NB4 (cell line): Measurements from ENCODE around the gene MCRS1.
"Not testable (repeated sequence)": the region's sequence is repeated elsewhere in the genome, so short reads cannot be mapped to it uniquely, and the experiment has no call there.

Experiments used
- DNase-seq: peaks from one replicate; pipeline ENCODE4 v3.0.0; 2010; ENCODE audit warnings: low read depth
- H3K4me3 ChIP-seq: one replicate; pipeline ENCODE4 v1.5.1; 2011; ENCODE audit warnings: mild to moderate bottlenecking, low read depth, low read length, moderate library complexity
- MYC ChIP-seq: IDR thresholded peaks from 2 replicates; pipeline ENCODE4 v1.6.1; 2011; ENCODE audit warnings: low read depth, low read length
- POLR2A ChIP-seq: IDR thresholded peaks from 2 replicates; pipeline ENCODE4 v1.6.1; 2011; ENCODE audit warnings: mild to moderate bottlenecking; ENCODE audit not compliant: insufficient read length; ENCODE audit errors: extremely low read depth
- TF ChIP-seq, protein P1 (sequence below): IDR thresholded peaks from one replicate; pipeline ENCODE4 v1.5.1; 2012; ENCODE audit warnings: low read depth, low read length
- TF ChIP-seq, protein P2 (sequence below): IDR thresholded peaks from 2 replicates; pipeline ENCODE4 v1.6.1; 2011; ENCODE audit warnings: low read depth, low read length

MCRS1 gene

GRCh38 chr12:49537231-49537751 lies 30.7 kb downstream of the MCRS1 start:
- no peak for DNase-seq
- TF ChIP-seq MYC (no peak), POLR2A (no peak)
- TF ChIP-seq, protein P1, sequence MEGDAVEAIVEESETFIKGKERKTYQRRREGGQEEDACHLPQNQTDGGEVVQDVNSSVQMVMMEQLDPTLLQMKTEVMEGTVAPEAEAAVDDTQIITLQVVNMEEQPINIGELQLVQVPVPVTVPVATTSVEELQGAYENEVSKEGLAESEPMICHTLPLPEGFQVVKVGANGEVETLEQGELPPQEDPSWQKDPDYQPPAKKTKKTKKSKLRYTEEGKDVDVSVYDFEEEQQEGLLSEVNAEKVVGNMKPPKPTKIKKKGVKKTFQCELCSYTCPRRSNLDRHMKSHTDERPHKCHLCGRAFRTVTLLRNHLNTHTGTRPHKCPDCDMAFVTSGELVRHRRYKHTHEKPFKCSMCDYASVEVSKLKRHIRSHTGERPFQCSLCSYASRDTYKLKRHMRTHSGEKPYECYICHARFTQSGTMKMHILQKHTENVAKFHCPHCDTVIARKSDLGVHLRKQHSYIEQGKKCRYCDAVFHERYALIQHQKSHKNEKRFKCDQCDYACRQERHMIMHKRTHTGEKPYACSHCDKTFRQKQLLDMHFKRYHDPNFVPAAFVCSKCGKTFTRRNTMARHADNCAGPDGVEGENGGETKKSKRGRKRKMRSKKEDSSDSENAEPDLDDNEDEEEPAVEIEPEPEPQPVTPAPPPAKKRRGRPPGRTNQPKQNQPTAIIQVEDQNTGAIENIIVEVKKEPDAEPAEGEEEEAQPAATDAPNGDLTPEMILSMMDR: no peak
- TF ChIP-seq, protein P2, sequence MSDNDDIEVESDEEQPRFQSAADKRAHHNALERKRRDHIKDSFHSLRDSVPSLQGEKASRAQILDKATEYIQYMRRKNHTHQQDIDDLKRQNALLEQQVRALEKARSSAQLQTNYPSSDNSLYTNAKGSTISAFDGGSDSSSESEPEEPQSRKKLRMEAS: no peak
- H3K4me3 ChIP-seq: no peak overlapping the region

DNA sequence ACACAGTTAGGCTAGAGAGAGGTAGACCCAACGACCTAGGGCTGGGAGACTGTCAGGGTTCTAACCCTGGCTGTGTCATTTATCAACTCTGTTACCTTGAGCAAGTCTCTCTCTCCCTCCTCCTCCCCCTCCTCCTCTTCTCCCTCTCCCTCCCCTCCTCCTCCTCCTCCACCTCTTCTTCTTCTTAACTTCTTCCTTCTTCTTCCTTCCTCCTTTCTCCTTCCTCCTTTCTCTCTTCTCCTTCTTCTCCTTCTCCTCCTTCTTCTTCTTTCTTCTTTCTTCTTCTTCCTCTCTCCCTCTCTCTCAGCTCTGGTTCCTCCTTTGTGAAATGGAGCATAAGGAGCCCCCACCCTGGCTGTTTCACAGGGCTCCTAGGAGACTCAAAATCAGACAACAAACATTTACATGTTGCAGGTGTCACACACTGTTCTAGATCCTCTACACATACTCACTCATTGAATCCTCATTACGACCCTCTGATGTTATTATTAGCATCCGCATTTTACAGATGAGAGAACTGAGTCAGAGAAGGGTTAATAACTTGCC lies 31.3 kb downstream of the MCRS1 start:
- TF ChIP-seq, protein P2: no peak
- TF ChIP-seq, protein P1: no peak
- TF ChIP-seq MYC (no peak), POLR2A (no peak)
- H3K4me3 ChIP-seq: no peak overlapping the region
- DNase-seq: peak; percentile 25

GRCh38 chr12:49535921-49536525 lies 31.9 kb downstream of the MCRS1 start:
- H3K4me3 ChIP-seq: no peak overlapping the region
- TF ChIP-seq MYC (no peak), POLR2A (no peak)
- TF ChIP-seq, protein P1: no peak
- TF ChIP-seq, protein P2: no peak
- no peak for DNase-seq

GRCh38 chr12:49534731-49535278 lies 33.1 kb downstream of the MCRS1 start:
- DNase-seq: no peak
- H3K4me3 ChIP-seq: no peak overlapping the region
- TF ChIP-seq, protein P1: no peak
- TF ChIP-seq MYC (no peak), POLR2A (no peak)
- TF ChIP-seq, protein P2: no peak

GRCh38 chr12:49534122-49534521 lies 33.8 kb downstream of the MCRS1 start:
- not testable (repeated sequence) for DNase-seq, H3K4me3 ChIP-seq

GRCh38 chr12:49533331-49533730 lies 34.6 kb downstream of the MCRS1 start:
- no peak overlapping the region for H3K4me3 ChIP-seq
- TF ChIP-seq, protein P2: no peak
- TF ChIP-seq POLR2A: no peak
- DNase-seq: no peak
